B cell (primary cell): ENCODE data around the gene NPBWR2. TPM values are rescaled to one million over a fixed set of nuclear protein-coding genes. Genes with fewer than 3 reads are reported as not detected.
A peak's percentile ranks its signal among the peaks of the same experiment; 100 is the strongest.

ENCODE experiments used
- ATAC-seq: fragments of 200-7000 bp; cut with Tn5 transposase; one replicate; pipeline ENCODE4 v1.10.0; 2021; ENCODE audit warnings: low read depth, mild to moderate bottlenecking, moderate number of reproducible peaks, moderate library complexity
- CTCF ChIA-PET: fragments of 350-600 bp; sonication (Branson Sonifier 250); formaldehyde crosslinking; loops from one replicate; lab custom pipeline; 2021; ENCODE audit warnings: antibody characterized with exemption, inconsistent platforms; lab: Charles Lee
- POLR2A ChIA-PET: fragments of 350-600 bp; sonication (Branson Sonifier 250); formaldehyde crosslinking; loops from one replicate; lab custom pipeline; 2021; ENCODE audit warnings: antibody characterized with exemption; lab: Charles Lee
- DNase-seq: peaks from one replicate; pipeline ENCODE4 v3.0.0; 2013
- H2AFZ ChIP-seq: 2 replicates; pipeline ENCODE4 v1.6.1; 2012; ENCODE audit warnings: mild to moderate bottlenecking, low read depth, low read length; ENCODE audit not compliant: insufficient read depth, poor library complexity, severe bottlenecking
- H3K27ac ChIP-seq, 2 donors: 1 replicate in 1 of 2; 2 replicates in 1 of 2; pipeline ENCODE4 v1.5.1; 2012 to 2013; ENCODE audit warnings: low read length in 2 of 2, mild to moderate bottlenecking in 2 of 2, moderate library complexity in 1 of 2
- H3K27me3 ChIP-seq, 4 experiments: fragments of 200-600 bp in 1 of 4; sonication (generic) in 1 of 4; replicated peaks in 1 of 4; 1 replicate in 2 of 4; 2 replicates in 2 of 4; pipeline versions ENCODE4 v1.6.1 to v1.7.0; 2013 to 2016; ENCODE audit warnings: low read length in 3 of 4, mild to moderate bottlenecking in 2 of 4, mixed read lengths in 1 of 4, moderate library complexity in 1 of 4; ENCODE audit not compliant: insufficient read depth in 4 of 4, control insufficient read depth in 3 of 4; ENCODE audit errors: control extremely low read depth in 1 of 4
- H3K36me3 ChIP-seq, 2 experiments: replicated peaks in 1 of 2; 1 replicate in 1 of 2; 2 replicates in 1 of 2; pipeline versions ENCODE4 v1.6.1 to v1.7.1; 2013; ENCODE audit warnings: low read length in 1 of 2; ENCODE audit not compliant: insufficient read depth in 2 of 2, control insufficient read depth in 1 of 2; ENCODE audit errors: control extremely low read depth in 1 of 2, extremely low read depth in 1 of 2
- H3K4me1 ChIP-seq, 2 donors: fragments of 200-600 bp in 1 of 2; sonication (generic) in 1 of 2; 1 replicate in 1 of 2; 2 replicates in 1 of 2; pipeline versions ENCODE4 v1.5.1 to v1.6.1; 2013 to 2017; ENCODE audit warnings: low read length in 2 of 2; ENCODE audit not compliant: control insufficient read depth in 2 of 2, insufficient read depth in 2 of 2
- H3K4me2 ChIP-seq: replicated peaks from 2 replicates; pipeline ENCODE3; 2012; ENCODE audit warnings: mild to moderate bottlenecking, low read depth, low read length; ENCODE audit not compliant: poor library complexity, severe bottlenecking
- H3K4me3 ChIP-seq, 5 experiments: fragments of 200-600 bp in 1 of 5; sonication (generic) in 1 of 5; 1 replicate in 3 of 5; 2 replicates in 2 of 5; pipeline versions ENCODE4 v1.5.1 to v1.7.0; 2011 to 2016; ENCODE audit warnings: low read length in 4 of 5, mild to moderate bottlenecking in 4 of 5, low read depth in 2 of 5, control low read depth in 1 of 5, moderate library complexity in 1 of 5; ENCODE audit not compliant: insufficient read depth in 1 of 5; ENCODE audit errors: control extremely low read depth in 1 of 5, extremely low read depth in 1 of 5
- H3K79me2 ChIP-seq: fragments of 200-600 bp; sonication (generic); one replicate; pipeline ENCODE4 v1.6.0; 2016; ENCODE audit warnings: low read length; ENCODE audit not compliant: control insufficient read depth, insufficient read depth
- H3K9ac ChIP-seq: fragments of 200-600 bp; sonication (generic); 2 replicates; pipeline ENCODE4 v1.6.1; 2017; ENCODE audit warnings: mild to moderate bottlenecking, low read length, moderate library complexity
- H3K9me3 ChIP-seq, 3 donors: one replicate each; pipeline versions ENCODE4 v1.6.1 to v1.7.1; 2013; ENCODE audit warnings: low read length in 2 of 3; ENCODE audit not compliant: control insufficient read depth in 2 of 3, insufficient read depth in 1 of 3; ENCODE audit errors: control extremely low read depth in 1 of 3
- H4K20me1 ChIP-seq: 2 replicates; pipeline ENCODE4 v1.6.0; 2012; ENCODE audit warnings: mild to moderate bottlenecking, low read length; ENCODE audit not compliant: insufficient read depth, control insufficient read depth, poor library complexity, severe bottlenecking
- H3K27ac Mint-ChIP-seq: one replicate; pipeline ENCODE4 v1.8.0; 2021; ENCODE audit warnings: mixed read lengths
- H3K27me3 Mint-ChIP-seq: one replicate; pipeline ENCODE4 v1.8.0; 2021; ENCODE audit warnings: mixed read lengths
- H3K4me1 Mint-ChIP-seq: one replicate; pipeline ENCODE4 v1.8.0; 2021; ENCODE audit warnings: mixed read lengths
- H3K4me3 Mint-ChIP-seq: one replicate; pipeline ENCODE4 v1.8.0; 2021; ENCODE audit warnings: mixed read lengths
- H3K9me3 Mint-ChIP-seq: one replicate; pipeline ENCODE4 v1.8.0; 2022; ENCODE audit warnings: mixed read lengths; ENCODE audit not compliant: insufficient read depth
- CTCF ChIP-seq: fragments of 200-600 bp; IDR thresholded peaks from one replicate; pipeline ENCODE4 v1.8.0; 2022; ENCODE audit warnings: antibody characterized with exemption, mild to moderate bottlenecking
- EZH2 ChIP-seq: IDR thresholded peaks from 2 replicates; pipeline ENCODE4 v1.6.1; 2012; ENCODE audit warnings: borderline replicate concordance, low read depth, mild to moderate bottlenecking, moderate library complexity, low read length; ENCODE audit not compliant: insufficient read depth, poor library complexity, severe bottlenecking
- WGBS: methylation state at CpG from one replicate; pipeline ENCODE4 v1.1.5; 2013; ENCODE audit warnings: missing lambda C conversion rate; ENCODE audit not compliant: insufficient coverage; 5-methylcytosine and 5-hydroxymethylcytosine counted together
- intact Hi-C: fragments of 100-400 bp; cut with micrococcal nuclease; formaldehyde crosslinking; loops from one replicate; pipeline ENCODE4 v1.10.0; 2022
- polyA plus RNA-seq: library from polyadenylated mRNA; depleted of rRNA; stranded (reverse); fragments of >200 nt; gene quantifications from 2 replicates; pipeline ENCODE4 v1.2.3, GENCODE V29; 2012
- total RNA-seq, 2 donors: library from RNA; stranded (reverse); fragments of 120-200 nt in 1 of 2; gene quantifications; 1 replicate in 1 of 2; 2 replicates in 1 of 2; pipeline versions ENCODE4 v1.2.3 to v1.2.4, GENCODE V29; 2013 to 2022

The NPBWR2 gene
- total and polyA plus RNA-seq, 2 donors (not counting 1 experiment from before 2014, with no cell fraction given): 0.21 TPM; not detected in 1

- H3K27me3 ChIP-seq: peaks cover 0 to 52% (median 18%) of the 10 kb centered on the region in 4 experiments
- H3K27me3 Mint-ChIP-seq: peaks cover 23% of the 10 kb centered on the region
- no peak for DNase-seq
- no peak for ATAC-seq
- H3K4me1 ChIP-seq: peaks cover 9 to 18% of the 10 kb centered on the region in 2 donors
- POLR2A ChIA-PET: no interaction called here
- no peak overlapping the region for H3K4me3 Mint-ChIP-seq
- H3K9me3 Mint-ChIP-seq: no peaks in the 10 kb centered on the region
- H3K9ac ChIP-seq: no peak overlapping the region
- intact Hi-C loops: no loop called here
- no peak overlapping the region for H3K4me2 ChIP-seq
- no peaks in the 10 kb centered on the region for H3K36me3 ChIP-seq
- CTCF ChIA-PET: no interaction called here
- TF ChIP-seq CTCF: no peak
- no peak for TF ChIP-seq EZH2
- 48% methylated on average over 22 of the region's 22 CpGs for WGBS
- H2AFZ ChIP-seq: no peak overlapping the region
- no peaks in the 10 kb centered on the region for H3K79me2 ChIP-seq
- H4K20me1 ChIP-seq: no peaks in the 10 kb centered on the region
- peak overlapping the region; percentile 26 for H3K27ac Mint-ChIP-seq
- H3K27ac ChIP-seq: no peak overlapping the region
- peaks cover 15% of the 10 kb centered on the region for H3K4me1 Mint-ChIP-seq
- peaks cover 0 to 8% (median 0%) of the 10 kb centered on the region in 3 donors for H3K9me3 ChIP-seq
- no peak overlapping the region for H3K4me3 ChIP-seq
Measured at GRCh38 chr20:64055893-64056638, 51.3 kb downstream of the NPBWR2 start.

GRCh38 chr20:64055396-64055892, 51.9 kb downstream of the NPBWR2 start:
- TF ChIP-seq EZH2 (no peak), CTCF (no peak)
- H3K27ac ChIP-seq: no peak overlapping the region
- H3K4me1 ChIP-seq: peaks cover 11 to 18% of the 10 kb centered on the region in 2 donors
- Mint-ChIP-seq H3K27me3 (peaks cover 26% of the 10 kb centered on the region), H3K4me1 (peaks cover 15% of the 10 kb centered on the region), H3K4me3 (no peak overlapping the region), H3K9me3 (no peaks in the 10 kb centered on the region), H3K27ac (no peak overlapping the region)
- H3K27me3 ChIP-seq: peaks cover 0 to 59% (median 21%) of the 10 kb centered on the region in 4 experiments
- H3K36me3 ChIP-seq: no peaks in the 10 kb centered on the region
- no peaks in the 10 kb centered on the region for H4K20me1 ChIP-seq
- ChIA-PET CTCF (interaction anchor here (1.3 to 2.3 kb wide), 3 partner anchors 17 to 28 kb away, joined by 4 to 10 read pairs (median 6); partner anchors contain the start of genes OPRL1 and RGS19), POLR2A (no interaction called here)
- DNase-seq (no peak), ATAC-seq (no peak)
- H3K9me3 ChIP-seq: peaks cover 0 to 14% (median 0%) of the 10 kb centered on the region in 3 donors
- 83% methylated on average over 9 of the region's 9 CpGs for WGBS
- intact Hi-C loops: no loop called here
- H2AFZ ChIP-seq: no peak overlapping the region
- H3K9ac ChIP-seq: no peak overlapping the region
- no peak overlapping the region for H3K4me3 ChIP-seq
- no peak overlapping the region for H3K4me2 ChIP-seq
- H3K79me2 ChIP-seq: no peaks in the 10 kb centered on the region
